ENCODE measurements around the gene CNMD. TPM values are rescaled to one million over a fixed set of nuclear protein-coding genes. Genes with fewer than 3 reads are reported as not detected.
"Not testable (repeated sequence)": the region's sequence is repeated elsewhere in the genome, so short reads cannot be mapped to it uniquely, and the experiment has no call there.

The CNMD gene
- total RNA-seq, 1 experiment from 2014 or later = not detected

DNA sequence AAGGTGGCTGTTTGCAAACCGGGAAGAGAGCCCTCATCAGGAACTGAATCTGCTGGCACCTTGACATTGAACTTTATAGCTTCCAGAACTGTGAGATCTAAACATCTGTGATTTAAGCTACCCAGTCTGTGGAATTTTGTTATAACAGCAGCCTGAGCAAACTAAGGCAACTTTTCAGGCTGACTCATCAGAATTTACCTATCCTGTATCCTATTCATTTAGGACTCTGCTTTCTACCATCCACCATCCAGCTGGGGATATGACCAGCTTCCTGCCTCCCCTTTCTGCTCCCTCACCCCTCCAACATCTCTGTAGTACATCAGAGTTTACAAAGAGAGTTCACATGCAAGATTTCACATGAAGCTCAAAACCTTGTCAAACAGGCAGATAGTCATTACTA, 11.1 kb upstream of the CNMD start:
- no peak for DNase-seq (ENCODE audit: low read depth)
- in situ Hi-C loops (cut with HindIII; ENCODE audit: low pct_unique_long_range_greater_than_20kb, low sequenced_read_pairs) = no loop called here

DNA sequence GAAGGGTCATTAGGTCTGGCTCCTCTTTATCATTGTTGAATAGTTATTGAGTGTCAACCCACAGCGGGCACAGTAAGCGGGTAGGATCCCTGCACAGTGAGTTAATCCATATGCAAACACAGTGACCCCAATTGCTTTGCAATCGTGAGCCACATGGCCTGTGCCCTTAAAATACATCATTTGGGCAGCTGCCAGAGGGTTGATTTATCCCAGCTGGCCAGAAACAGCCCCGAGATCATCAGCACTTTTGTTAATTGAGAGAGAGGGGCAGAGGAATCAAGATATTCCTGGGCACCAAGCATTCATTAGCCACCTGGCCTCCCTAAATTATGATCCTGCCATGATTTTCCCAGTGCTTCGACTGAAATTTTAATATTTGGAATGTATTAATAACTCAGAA, 9.8 kb upstream of the CNMD start:
- in situ Hi-C loops (cut with HindIII; ENCODE audit: low pct_unique_long_range_greater_than_20kb, low sequenced_read_pairs) = no loop called here

DNA sequence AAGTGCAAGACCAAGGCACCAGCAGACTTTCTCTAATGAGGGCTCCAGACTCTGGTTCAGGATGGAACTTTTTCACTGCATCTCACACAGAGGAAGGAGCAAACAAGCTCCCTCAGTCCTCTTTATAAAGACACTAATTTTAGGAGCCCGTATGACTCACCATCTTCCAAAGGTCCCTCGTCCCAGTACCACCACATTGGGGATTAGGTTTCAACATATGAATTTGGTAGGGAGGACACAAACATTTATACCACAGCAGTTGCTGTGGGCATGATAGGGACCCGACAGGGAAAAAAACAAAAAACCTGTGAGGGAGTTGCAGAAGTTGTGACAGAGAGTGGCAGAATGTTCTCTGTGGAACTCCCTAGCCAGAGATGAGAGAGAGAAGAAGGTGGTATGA, 6.5 kb upstream of the CNMD start:
- DNase-seq (ENCODE audit: low read depth) = no peak
- in situ Hi-C loops (cut with HindIII; ENCODE audit: low pct_unique_long_range_greater_than_20kb, low sequenced_read_pairs) = no loop called here

More for the DNA sequence above, 9.8 kb upstream of the CNMD start:
- no peak for DNase-seq (ENCODE audit: low read depth)

DNA sequence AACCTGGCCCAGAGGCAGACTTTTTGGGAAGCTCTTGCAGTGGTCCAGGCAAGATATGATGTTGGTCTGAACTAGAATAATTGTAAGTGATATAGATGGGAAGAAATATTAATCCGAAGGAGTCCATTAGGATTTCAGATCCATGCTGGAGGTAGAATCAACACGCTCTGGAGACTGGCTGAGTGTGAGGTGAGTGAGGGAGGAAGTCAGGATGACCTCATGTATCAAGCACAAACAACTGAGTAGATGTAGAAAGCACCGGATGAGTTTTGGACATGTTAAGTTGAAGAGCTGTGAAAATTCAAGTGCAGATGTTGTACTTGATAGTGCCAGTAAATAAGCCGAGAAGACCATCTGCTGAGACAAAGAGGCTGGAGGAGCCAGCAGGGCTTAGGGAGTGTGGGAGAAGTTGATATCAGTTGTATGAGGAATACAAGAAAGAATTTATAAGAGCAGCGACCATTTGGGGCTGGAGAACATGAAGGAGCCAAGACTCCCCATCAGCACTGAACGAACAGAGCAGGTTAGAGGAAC, 5.3 kb upstream of the CNMD start:
- DNase-seq (ENCODE audit: low read depth) = no peak

DNA sequence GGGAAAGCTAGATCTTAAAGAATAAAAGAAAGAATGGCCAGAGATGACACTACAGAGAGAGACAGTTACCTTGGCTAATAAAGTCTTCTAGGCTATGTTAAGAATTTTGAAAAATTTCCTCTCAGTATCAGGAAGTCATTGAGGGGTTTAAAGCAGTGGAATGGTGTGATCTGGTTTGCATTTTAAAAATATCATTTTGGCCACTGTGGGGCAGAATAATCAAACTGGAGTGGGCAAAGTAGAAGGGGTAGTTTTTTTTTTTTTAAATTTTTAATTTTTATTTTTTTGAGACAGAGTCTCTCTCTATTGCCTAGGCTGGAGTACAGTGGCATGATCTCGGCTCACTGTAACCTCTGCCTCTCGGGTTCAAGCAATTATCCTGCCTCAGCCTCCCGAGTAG, 4.4 kb upstream of the CNMD start:
- in situ Hi-C loops (cut with HindIII; ENCODE audit: low pct_unique_long_range_greater_than_20kb, low sequenced_read_pairs) = no loop called here
- no peak for DNase-seq (ENCODE audit: low read depth)

More for the DNA sequence above, 5.3 kb upstream of the CNMD start:
- in situ Hi-C loops (cut with HindIII; ENCODE audit: low pct_unique_long_range_greater_than_20kb, low sequenced_read_pairs) = no loop called here

DNA sequence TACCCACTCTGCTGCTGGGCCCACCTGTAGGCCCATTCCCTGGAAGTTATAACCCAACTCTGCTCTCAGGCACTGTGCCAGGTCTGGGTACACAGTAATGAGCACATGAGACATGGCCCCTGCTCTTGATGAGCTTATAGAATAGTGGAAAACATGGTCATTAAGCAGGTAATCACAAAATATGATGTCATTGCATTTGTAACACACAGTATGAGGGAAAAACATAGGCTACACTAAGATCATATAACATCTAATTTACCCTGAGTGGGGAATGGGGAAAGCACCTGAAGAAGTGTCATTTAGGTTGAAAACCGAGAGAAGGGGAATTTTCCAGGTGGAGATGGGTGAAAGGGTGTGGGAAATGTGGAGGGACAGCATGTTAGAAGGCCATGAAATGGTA, 3.9 kb upstream of the CNMD start:
- DNase-seq (ENCODE audit: low read depth) = no peak
- in situ Hi-C loops (cut with HindIII; ENCODE audit: low pct_unique_long_range_greater_than_20kb, low sequenced_read_pairs) = no loop called here

DNA sequence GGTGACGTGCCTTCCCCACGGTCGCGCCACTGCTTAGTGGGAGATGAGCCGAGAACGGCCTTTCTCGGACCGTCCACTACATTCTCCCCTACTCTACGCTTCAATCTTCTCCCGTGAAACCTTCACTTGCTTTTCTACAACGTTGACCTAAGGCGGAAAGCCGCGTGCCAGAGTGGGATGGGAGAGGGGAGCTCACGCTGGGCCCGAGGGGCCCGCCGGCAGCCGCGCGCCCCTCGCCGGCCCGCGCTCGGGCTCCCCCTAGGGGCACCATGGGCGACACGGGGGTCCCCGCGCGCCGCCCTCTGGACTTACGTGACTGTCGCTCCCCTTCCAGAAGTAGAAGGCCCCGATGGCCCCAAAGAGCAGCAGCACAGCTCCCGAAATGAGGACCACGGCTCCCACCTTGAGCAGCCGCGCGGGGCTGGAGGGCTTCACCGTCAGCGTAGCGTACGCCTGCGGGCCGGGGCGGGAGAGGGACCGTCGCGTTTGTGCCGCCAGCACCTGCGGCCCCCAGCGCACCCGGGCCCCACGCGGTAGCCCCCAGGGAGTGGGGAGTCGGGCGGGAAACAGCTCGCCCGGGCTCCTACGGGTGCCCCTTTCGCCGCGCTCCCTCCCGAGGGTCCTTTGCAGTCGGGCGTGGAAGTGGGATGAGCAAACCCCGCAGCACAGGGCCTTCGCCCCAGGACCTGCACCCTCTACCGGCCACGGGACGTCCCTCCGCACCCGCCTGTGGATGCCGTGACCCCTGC, 727 bp downstream of the CNMD start:
- in situ Hi-C loops (cut with HindIII; ENCODE audit: low pct_unique_long_range_greater_than_20kb, low sequenced_read_pairs) = no loop called here
- no peak for DNase-seq (ENCODE audit: low read depth)

DNA sequence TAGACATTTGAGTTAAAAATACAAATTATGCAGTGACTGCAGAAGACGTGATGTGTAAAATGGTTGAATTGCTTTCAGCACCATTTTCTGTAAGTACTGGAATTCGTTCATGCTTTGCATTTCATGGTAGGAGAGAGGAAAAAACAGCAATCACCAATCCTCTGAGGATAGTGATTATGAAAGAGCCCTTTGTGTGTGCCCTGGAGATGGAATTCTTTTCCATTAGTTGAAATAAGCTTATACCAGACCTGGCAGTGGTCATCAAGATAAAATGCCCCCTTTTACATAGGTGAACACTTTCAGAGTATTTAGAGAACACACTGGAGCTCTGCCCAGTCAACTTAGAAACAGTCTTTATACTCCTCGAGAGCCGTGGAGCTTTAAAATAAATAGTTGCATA, 1.7 kb downstream of the CNMD start:
- in situ Hi-C loops (cut with HindIII; ENCODE audit: low pct_unique_long_range_greater_than_20kb, low sequenced_read_pairs) = no loop called here
- DNase-seq (ENCODE audit: low read depth) = no peak

DNA sequence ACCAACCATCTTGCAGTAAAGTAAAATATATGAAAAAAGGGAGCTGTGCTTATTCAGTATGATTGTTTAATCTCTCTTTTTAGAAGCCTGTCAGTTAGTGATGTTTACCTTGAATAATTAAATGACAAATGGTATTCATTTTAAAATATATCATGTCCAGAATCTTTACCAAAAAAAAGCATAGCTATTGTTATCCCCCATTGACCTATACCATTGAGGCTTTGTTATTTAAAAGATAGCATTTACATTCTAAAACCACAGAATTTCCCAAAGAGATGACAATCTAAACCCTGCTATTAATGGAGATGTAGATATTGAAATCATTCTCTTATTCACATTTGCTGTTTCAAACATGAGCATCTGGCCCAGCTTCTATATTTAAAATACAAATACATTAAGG, 2.2 kb downstream of the CNMD start:
- in situ Hi-C loops (cut with HindIII; ENCODE audit: low pct_unique_long_range_greater_than_20kb, low sequenced_read_pairs) = no loop called here

DNA sequence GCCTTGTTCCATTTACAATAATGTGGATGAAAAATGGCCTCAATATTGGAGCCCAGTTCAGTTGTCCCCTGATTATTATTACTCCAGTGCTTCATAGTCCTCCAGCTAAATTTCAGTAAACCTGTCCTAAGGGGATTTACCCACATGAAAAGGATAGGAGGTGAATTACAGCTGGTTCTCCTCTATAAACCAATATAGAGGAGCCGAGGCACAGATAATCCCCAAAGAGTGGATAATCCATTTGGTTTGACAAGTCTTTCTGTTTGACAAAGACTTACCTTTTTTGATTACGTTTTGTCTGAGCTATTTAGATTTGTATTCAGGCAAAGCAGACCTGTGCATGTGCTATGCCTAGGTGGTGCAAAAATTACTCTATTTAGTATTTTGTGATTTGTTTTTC, 2.7 kb downstream of the CNMD start:
- in situ Hi-C loops (cut with HindIII; ENCODE audit: low pct_unique_long_range_greater_than_20kb, low sequenced_read_pairs) = no loop called here
- no peak for DNase-seq (ENCODE audit: low read depth)

More for the DNA sequence above, 2.2 kb downstream of the CNMD start:
- no peak for DNase-seq (ENCODE audit: low read depth)

DNA sequence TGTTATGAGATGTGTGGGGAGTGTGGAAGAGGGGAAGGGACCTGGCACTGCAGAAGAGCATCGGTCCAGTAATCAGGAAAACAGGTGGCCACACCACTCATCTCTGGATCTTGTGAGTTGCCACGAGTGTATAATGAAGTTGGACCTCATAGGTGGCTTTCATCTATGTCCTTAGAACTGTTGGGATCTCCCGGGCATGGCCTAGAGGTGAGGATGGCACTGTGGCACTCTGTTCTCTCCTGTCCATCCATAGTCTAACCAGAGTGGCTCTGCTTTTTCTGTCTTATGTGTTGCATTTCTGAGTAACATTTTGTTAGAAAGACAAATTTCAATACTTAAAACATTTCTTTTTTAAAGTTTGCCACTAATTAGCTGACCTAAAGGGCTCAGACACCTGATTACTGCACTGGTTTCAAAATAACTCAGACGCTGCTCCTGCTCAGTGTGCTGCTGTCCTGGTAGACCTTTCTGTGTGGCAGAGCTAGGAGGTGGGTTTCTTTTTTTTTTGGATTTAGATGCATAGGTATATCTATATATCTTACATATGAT, 5.5 kb downstream of the CNMD start:
- in situ Hi-C loops (cut with HindIII; ENCODE audit: low pct_unique_long_range_greater_than_20kb, low sequenced_read_pairs) = no loop called here
- no peak for DNase-seq (ENCODE audit: low read depth)

DNA sequence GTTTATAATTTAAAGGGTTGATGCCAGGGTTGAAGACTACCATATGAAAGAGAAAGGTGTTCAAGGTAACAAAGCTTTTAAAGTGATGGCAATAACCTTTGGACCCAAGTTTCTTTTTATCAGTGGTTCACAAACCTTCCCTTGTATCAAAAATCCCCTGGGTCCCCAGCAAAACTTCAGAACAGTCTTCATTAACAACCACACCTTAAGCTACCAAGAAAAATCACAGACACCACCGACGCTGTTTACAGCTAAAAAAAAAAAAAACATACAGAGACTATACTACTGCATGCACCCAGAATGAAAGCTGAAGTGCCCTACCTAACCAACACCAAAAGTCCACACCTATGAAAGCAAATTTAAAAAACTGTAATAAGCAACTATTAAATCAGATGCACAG, 13.4 kb downstream of the CNMD start:
- no peak for DNase-seq (ENCODE audit: low read depth)
- in situ Hi-C loops (cut with HindIII; ENCODE audit: low pct_unique_long_range_greater_than_20kb, low sequenced_read_pairs) = no loop called here

DNA sequence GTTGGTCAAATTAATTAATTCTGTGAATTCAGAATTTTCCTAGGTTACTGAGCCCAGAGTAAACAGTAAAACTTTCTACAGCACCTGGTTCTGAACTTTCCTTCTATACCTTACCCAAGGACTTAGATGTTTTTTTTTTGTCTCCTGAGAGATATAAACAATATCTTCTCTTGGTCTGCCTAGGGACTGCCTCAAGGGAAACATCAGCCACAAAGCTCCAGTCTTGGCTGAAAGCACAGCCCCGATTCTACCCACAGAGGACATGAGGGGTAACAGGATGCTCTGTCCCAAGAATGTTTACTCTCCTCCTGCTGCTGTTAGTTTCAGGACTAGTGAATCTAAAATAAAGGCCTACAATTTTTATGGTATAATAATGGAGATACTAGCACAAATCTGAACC, 14.3 kb downstream of the CNMD start:
- in situ Hi-C loops (cut with HindIII; ENCODE audit: low pct_unique_long_range_greater_than_20kb, low sequenced_read_pairs) = no loop called here
- no peak for DNase-seq (ENCODE audit: low read depth)

DNA sequence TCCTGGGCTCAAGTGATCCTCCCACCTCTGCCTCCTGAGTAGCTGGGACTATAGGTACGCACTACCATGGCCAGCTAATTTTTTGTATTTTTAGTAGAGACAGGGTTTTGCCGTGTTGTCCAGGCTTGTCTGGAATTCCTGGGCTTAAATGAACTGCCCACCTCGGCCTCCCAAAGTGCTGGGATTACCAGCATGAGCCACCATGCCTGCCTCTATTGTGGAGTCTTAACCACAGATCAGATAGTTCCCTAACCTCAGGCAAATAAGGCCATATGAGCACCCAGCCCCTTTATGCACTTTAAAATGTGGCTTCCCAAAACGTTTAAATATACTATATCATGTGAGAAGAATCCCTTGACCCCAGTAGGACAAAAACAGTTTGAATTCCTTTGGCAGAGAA, 16.4 kb downstream of the CNMD start:
- in situ Hi-C loops (cut with HindIII; ENCODE audit: low pct_unique_long_range_greater_than_20kb, low sequenced_read_pairs) = no loop called here
- DNase-seq (ENCODE audit: low read depth) = no peak

DNA sequence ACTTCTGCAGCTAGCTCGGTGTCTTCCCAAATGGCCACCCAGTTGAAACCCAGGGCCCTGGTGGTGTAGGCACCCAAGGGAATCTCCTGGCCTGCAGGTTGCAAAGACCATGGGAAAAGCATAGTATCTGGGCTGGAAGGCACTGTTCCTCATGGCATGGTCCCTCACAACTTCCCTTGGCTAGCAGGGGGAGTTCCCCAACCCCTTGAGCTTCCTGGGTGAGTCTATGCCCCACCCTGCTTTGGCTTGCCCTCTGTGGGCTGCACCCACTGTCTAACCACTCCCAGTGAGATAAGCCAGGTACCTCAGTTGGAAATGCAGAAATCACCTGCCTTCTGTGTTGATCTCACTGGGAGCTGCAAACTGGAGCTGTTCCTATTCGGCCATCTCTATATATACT, 18.3 kb downstream of the CNMD start:
- DNase-seq (ENCODE audit: low read depth); in situ Hi-C loops (cut with HindIII; ENCODE audit: low pct_unique_long_range_greater_than_20kb, low sequenced_read_pairs): not testable (repeated sequence)

DNA sequence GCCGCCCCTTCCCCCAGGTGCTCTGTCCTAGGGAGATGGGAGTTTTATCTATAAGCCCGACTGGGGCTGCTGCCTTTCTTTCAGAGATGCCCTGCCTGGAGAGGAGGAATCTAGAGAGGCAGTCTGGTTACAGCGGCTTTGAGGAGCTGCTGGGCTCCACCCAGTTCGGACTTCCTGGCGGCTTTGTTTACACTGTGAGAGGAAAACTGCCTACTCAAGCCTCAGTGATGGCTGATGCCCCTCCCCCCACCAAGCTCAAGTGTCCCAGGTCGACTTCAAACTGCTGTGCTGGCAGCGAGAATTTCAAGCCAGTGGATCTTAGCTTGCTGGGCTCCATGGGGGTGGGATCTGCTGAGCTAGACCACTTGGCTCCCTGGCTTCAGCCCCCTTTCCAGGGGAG, 18.7 kb downstream of the CNMD start:
- DNase-seq (ENCODE audit: low read depth); in situ Hi-C loops (cut with HindIII; ENCODE audit: low pct_unique_long_range_greater_than_20kb, low sequenced_read_pairs): not testable (repeated sequence)

DNA sequence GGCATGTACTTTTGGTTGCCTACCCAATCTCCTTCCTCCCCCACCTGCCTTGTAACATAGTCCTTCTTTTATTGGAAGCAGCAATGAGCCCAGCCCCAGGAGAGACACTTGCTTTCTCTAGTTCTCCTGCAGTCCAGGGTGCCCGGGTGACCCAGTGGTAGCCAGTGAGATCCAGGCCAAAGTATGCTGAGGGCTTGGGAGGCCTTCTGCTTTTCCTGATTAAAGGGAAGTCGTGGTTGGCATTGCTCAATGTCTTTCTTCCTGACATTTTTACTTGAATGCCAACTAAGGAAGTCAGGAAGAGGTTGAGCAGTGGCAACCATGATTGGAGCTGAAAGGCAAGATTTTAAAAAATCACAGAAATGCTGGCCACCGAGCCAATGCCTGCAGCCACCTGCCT, 25.7 kb downstream of the CNMD start:
- DNase-seq (ENCODE audit: low read depth) = no peak
- in situ Hi-C loops (cut with HindIII; ENCODE audit: low pct_unique_long_range_greater_than_20kb, low sequenced_read_pairs) = no loop called here

DNA sequence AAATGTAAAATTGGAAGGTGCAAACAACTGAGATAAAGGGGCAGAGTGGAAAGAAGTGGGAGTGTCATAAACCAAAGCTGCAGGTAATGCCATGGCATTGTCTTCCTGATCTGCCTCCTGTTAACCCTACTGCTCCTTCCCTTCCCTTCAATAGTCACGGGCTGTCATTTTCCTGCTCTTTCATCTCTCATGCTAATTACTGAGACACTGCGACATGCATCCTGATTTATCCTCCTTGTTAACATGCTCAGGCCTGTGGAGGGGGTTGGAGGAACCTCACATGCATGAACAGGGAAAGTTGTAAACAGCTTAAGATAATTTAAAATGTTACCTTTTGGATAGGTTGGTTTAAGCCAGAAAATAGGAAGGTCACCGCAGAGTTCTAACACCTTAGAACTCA, 27.2 kb downstream of the CNMD start:
- no peak for DNase-seq (ENCODE audit: low read depth)
- in situ Hi-C loops (cut with HindIII; ENCODE audit: low pct_unique_long_range_greater_than_20kb, low sequenced_read_pairs) = no loop called here

DNA sequence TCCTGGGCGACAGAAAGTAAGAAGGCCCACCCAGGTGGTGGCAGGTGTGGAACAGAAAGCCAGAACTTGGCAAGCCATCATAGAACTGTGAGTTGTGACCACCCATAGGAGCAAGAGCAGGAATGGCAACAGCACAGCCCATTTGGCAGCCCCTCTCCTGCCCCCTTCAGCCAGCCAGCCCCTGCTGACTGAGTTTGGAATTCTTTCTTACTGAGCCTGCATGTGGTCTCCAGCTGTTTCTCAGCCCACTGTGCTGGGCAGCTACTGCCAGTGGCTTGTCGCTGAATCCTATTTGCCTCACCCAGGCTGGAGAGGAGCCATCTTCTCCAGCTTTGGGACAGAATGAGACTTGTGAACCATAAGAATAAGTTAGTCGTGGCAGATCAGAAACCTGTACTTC, 28.3 kb downstream of the CNMD start:
- no peak for DNase-seq (ENCODE audit: low read depth)
- in situ Hi-C loops (cut with HindIII; ENCODE audit: low pct_unique_long_range_greater_than_20kb, low sequenced_read_pairs) = no loop called here

DNA sequence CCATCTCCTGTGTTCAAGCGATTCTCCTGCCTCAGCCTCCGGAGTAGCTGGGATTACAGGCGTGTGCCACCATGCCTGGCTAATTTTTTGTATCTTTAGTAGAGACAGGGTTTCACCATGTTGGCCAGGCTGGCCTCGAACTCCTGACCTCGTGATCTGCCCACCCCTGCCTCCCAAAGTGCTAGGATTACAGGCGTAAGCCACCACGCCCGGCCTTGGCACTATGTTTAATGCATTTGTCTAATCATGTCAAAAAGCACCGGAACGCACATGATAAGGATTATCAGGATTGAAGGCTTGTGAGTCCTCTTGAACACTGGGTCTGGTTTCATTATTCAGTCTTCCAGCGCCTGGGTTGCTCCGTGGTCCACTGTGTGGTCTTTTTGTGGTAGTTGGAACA, 31.4 kb downstream of the CNMD start:
- in situ Hi-C loops (cut with HindIII; ENCODE audit: low pct_unique_long_range_greater_than_20kb, low sequenced_read_pairs) = not testable (repeated sequence)

More for the DNA sequence above, 31.4 kb downstream of the CNMD start:
- not testable (repeated sequence) for DNase-seq (ENCODE audit: low read depth)

All from Caki2 (cell line).